NB4 (cell line): ENCODE results near the gene SAFB2.

Experiments
- DNase-seq: peaks from one replicate; pipeline ENCODE4 v3.0.0; 2010; ENCODE audit warnings: low read depth
- H3K4me3 ChIP-seq: one replicate; pipeline ENCODE4 v1.5.1; 2011; ENCODE audit warnings: mild to moderate bottlenecking, low read depth, low read length, moderate library complexity
- CTCF ChIP-seq: IDR thresholded peaks from one replicate; pipeline ENCODE4 v1.5.1; 2012; ENCODE audit warnings: low read depth, low read length
- MAX ChIP-seq: IDR thresholded peaks from 2 replicates; pipeline ENCODE4 v1.6.1; 2011; ENCODE audit warnings: low read depth, low read length
- MYC ChIP-seq: IDR thresholded peaks from 2 replicates; pipeline ENCODE4 v1.6.1; 2011; ENCODE audit warnings: low read depth, low read length
- POLR2A ChIP-seq: IDR thresholded peaks from 2 replicates; pipeline ENCODE4 v1.6.1; 2011; ENCODE audit warnings: mild to moderate bottlenecking; ENCODE audit not compliant: insufficient read length; ENCODE audit errors: extremely low read depth

The SAFB2 gene

GRCh38 chr19:5587661-5588060 lies 34.9 kb downstream of the SAFB2 start:
- no peak for TF ChIP-seq CTCF
- TF ChIP-seq POLR2A: no peak
- no peak for TF ChIP-seq MYC
- TF ChIP-seq MAX: no peak
- no peak for DNase-seq
- H3K4me3 ChIP-seq: no peak overlapping the region

DNA sequence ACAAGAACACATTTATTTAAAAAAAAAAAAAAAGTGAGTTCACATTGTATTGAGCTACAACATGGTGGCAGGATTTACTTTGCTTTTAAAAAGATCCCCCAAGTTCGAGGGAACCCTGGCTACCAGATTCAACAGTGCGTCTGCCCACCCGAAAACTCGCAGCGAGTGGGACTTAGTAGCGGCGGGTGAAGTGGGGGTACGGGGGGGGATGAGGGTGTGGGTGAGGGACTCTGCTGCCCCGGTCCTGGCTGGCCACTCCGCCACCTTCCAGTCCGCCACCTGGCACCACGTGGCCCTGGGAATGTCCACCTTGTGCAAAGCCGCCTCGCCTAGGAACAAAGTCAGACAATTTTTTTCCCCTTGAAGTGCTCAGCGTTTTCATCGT lies 35.5 kb downstream of the SAFB2 start:
- DNase-seq: no peak
- H3K4me3 ChIP-seq: no peak overlapping the region
- no peak for TF ChIP-seq MYC
- TF ChIP-seq POLR2A: no peak
- no peak for TF ChIP-seq CTCF
- no peak for TF ChIP-seq MAX

- TF ChIP-seq POLR2A: no peak
- peak; percentile 30; the same call in 1 of the 2 replicates for TF ChIP-seq MAX
- no peak for TF ChIP-seq CTCF
- peak; percentile 2; the same call in 1 of the 2 replicates for TF ChIP-seq MYC
- no peak overlapping the region for H3K4me3 ChIP-seq
- peak; percentile 27 for DNase-seq
Observed at GRCh38 chr19:5586300-5587070, 36.1 kb downstream of the SAFB2 start.

GRCh38 chr19:5585461-5586299 lies 36.9 kb downstream of the SAFB2 start:
- TF ChIP-seq CTCF (no peak), MYC (peak; percentile 58; the same call in 1 of the 2 replicates)
- peak; percentile 78 for DNase-seq
- no peak overlapping the region for H3K4me3 ChIP-seq

DNA sequence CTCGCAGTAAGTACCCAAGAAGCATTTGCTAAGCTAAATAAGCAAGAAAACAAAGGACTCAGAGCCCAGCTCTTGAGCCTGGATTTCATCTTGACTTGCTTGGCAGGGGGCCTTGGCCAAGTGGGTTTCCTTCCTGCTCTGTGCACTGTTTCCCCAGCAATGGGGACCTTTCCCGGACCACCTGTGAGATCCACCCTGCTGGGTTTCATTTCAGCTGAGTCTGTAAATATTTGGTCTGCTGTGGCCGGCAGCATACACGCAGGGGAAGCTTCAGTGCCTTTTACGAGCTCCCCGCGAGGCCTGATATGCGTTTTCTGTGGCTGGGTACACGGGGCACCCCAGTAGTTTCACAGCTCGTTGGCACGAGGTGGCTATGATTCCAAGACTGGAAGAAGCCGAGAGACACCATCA lies 42.4 kb downstream of the SAFB2 start:
- H3K4me3 ChIP-seq: no peak overlapping the region
- peak; percentile 18 for DNase-seq
- TF ChIP-seq POLR2A (no peak), MYC (no peak), CTCF (no peak), MAX (no peak)
